ENCODE data around the gene GOLIM4.

Gene GOLIM4

GRCh38 chr3:168029705-168030104 lies 66.0 kb downstream of the GOLIM4 start:
- TF ChIP-seq RARB (CRISPR knock-in tag; IDR thresholded peaks at IDR 0.05) (no peak), TCF4 (CRISPR knock-in tag; IDR thresholded peaks at IDR 0.05; ENCODE audit: borderline replicate concordance) (no peak), PPARA (CRISPR knock-in tag; IDR thresholded peaks at IDR 0.05; ENCODE audit: borderline replicate concordance) (no peak), OSR1 (CRISPR knock-in tag; IDR thresholded peaks at IDR 0.05) (no peak), ZC3H10 (CRISPR knock-in tag; IDR thresholded peaks at IDR 0.05) (no peak), ARNTL (CRISPR knock-in tag; IDR thresholded peaks at IDR 0.05; ENCODE audit: borderline replicate concordance, low read depth) (no peak), POU6F1 (CRISPR knock-in tag; IDR thresholded peaks at IDR 0.05; ENCODE audit: borderline replicate concordance, low read depth) (no peak), SNAI2 (CRISPR knock-in tag; IDR thresholded peaks at IDR 0.05) (no peak), ZFP30 (CRISPR knock-in tag; IDR thresholded peaks at IDR 0.05) (no peak)
- no peak for ATAC-seq

GRCh38 chr3:168028086-168028485 lies 67.6 kb downstream of the GOLIM4 start:
- TF ChIP-seq ESRRG (CRISPR knock-in tag; IDR thresholded peaks at IDR 0.05) (no peak), OSR1 (CRISPR knock-in tag; IDR thresholded peaks at IDR 0.05) (no peak), TSHZ2 (CRISPR knock-in tag; IDR thresholded peaks at IDR 0.05) (no peak), SNAI2 (CRISPR knock-in tag; IDR thresholded peaks at IDR 0.05) (no peak), ISL1 (CRISPR knock-in tag; IDR thresholded peaks at IDR 0.05) (no peak), TCF4 (CRISPR knock-in tag; IDR thresholded peaks at IDR 0.05; ENCODE audit: borderline replicate concordance) (no peak), ZFP3 (CRISPR knock-in tag; IDR thresholded peaks at IDR 0.05) (no peak), POU6F1 (CRISPR knock-in tag; IDR thresholded peaks at IDR 0.05; ENCODE audit: borderline replicate concordance, low read depth) (no peak), GLIS3 (CRISPR knock-in tag; IDR thresholded peaks at IDR 0.05) (no peak), ZFP30 (CRISPR knock-in tag; IDR thresholded peaks at IDR 0.05) (no peak), CSRNP3 (CRISPR knock-in tag; IDR thresholded peaks at IDR 0.05) (no peak), ZNF8 (CRISPR knock-in tag; IDR thresholded peaks at IDR 0.05) (no peak), ZC3H10 (CRISPR knock-in tag; IDR thresholded peaks at IDR 0.05) (no peak), BACH2 (CRISPR knock-in tag; IDR thresholded peaks at IDR 0.05; ENCODE audit: borderline replicate concordance) (no peak), RARB (CRISPR knock-in tag; IDR thresholded peaks at IDR 0.05) (no peak)
- ATAC-seq = no peak

GRCh38 chr3:168026764-168027163 lies 69.0 kb downstream of the GOLIM4 start:
- ATAC-seq = no peak
- TF ChIP-seq ZNF8 (CRISPR knock-in tag; IDR thresholded peaks at IDR 0.05) = no peak

- TF ChIP-seq ESRRG (CRISPR knock-in tag; IDR thresholded peaks at IDR 0.05) = no peak
- peak; percentile 12; the same call in 2 of the 3 replicates for ATAC-seq
Observed at GRCh38 chr3:168025076-168025475, 70.6 kb downstream of the GOLIM4 start.

GRCh38 chr3:168024537-168024941 lies 71.2 kb downstream of the GOLIM4 start:
- peak; percentile 95 for ATAC-seq
- TF ChIP-seq TOX (CRISPR knock-in tag; IDR thresholded peaks at IDR 0.05; ENCODE audit: borderline replicate concordance) (peak; percentile 59; the same call in 1 of the 2 replicates), RARB (CRISPR knock-in tag; IDR thresholded peaks at IDR 0.05) (peak; percentile 78), ZNF565 (CRISPR knock-in tag; conservative IDR thresholded peaks at IDR 0.05; ENCODE audit: low read depth) (no peak), POU6F1 (CRISPR knock-in tag; IDR thresholded peaks at IDR 0.05; ENCODE audit: borderline replicate concordance, low read depth) (no peak), GLIS3 (CRISPR knock-in tag; IDR thresholded peaks at IDR 0.05) (no peak), BACH2 (CRISPR knock-in tag; IDR thresholded peaks at IDR 0.05; ENCODE audit: borderline replicate concordance) (no peak), CSRNP3 (CRISPR knock-in tag; IDR thresholded peaks at IDR 0.05) (peak; percentile 35; the same call in 1 of the 2 replicates), PPARA (CRISPR knock-in tag; IDR thresholded peaks at IDR 0.05; ENCODE audit: borderline replicate concordance) (no peak), OSR1 (CRISPR knock-in tag; IDR thresholded peaks at IDR 0.05) (no peak), ESRRG (CRISPR knock-in tag; IDR thresholded peaks at IDR 0.05) (no peak), ZNF70 (CRISPR knock-in tag; IDR thresholded peaks at IDR 0.05) (no peak), ISL1 (CRISPR knock-in tag; IDR thresholded peaks at IDR 0.05) (no peak), CREB5 (CRISPR knock-in tag; IDR thresholded peaks at IDR 0.05; ENCODE audit: low read depth) (no peak), SNAI2 (CRISPR knock-in tag; IDR thresholded peaks at IDR 0.05) (no peak), ZFP30 (CRISPR knock-in tag; IDR thresholded peaks at IDR 0.05) (no peak)

Data from SK-N-SH treated with all-trans-retinoic acid at 6 μM for 48 hours (cell line).